ENCODE results near the gene RAI1.

RAI1 gene

DNA sequence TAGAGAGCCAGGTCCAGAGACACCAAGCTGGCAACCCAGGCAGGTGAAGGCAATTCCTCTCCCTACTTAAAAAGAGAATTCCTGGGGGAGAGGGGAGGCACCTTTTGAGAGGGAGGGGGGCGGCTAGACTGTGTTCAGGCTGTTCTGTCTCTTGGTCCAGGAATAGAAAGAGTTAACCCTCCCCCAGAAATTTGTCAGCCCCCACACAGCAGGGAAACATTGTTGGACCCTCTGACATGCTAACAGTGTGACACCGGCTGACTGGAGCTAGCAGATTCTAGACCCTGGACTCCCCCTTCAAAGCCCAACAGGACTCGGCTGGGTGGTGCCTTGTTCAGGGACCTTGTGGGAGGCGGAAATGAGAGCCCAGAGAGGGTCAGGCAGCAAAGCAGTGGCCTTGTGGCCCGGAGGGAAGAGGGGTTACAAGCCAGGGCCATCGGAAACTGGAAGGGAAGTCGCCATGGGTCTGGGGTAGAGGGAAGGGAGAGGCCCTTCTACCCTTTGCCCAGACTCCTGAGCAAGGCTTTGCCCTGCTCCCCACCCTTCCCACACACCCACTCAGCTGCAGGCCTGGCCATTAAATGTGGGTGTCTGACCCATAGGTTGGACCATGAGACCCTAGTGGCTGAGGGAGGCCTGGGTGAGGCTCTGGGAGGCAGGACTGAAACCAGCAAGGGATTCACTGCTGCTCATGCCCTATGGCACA lies 44.6 kb downstream of the RAI1 start (continued):
- TF ChIP-seq ZNF664 (tag by site-specific recombination; IDR thresholded peaks at IDR 0.05) = no peak

DNA sequence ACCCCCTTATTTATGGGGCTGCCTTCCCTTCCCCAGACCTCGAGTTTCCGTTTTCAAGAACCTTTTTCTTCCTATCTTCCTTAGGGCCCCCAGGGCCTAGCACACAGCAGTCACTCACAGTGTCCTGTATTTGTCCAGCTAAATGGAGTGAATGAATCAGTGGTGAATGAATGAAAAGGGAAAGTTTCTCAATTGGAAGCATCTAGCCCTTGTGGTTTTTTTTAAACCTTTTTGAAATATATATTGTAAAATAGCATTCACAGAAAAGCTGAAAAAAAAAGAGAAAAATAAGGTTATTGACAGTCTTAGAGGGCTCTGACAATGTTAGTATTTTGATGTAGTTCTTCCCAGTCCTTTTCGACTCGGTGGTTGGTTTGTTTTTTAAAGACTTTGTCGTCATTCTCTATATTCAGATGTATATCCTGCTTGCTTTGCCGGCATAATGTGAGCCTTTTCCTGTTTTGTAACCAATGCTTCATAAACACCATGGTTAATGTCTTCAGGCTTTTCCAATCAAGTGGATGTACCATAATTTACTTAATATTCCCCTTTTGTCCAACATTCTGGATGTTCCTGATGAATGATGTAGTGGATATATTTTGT lies 45.3 kb downstream of the RAI1 start:
- Histone ChIP-seq H3K4me1 (ENCODE audit: control insufficient read depth, insufficient read depth, low read length) (peaks cover 12% of the 10 kb centered on the region), H3K36me3 (ENCODE audit: control insufficient read depth in 2 of 2, insufficient read depth in 1 of 2, low read length in 2 of 2) (peaks cover 0 to 18% of the 10 kb centered on the region in 2 experiments; a peak in 2 of 3 replicates)
- CTCF ChIA-PET = interaction anchor here (1.3 to 1.4 kb wide), 2 partner anchors 23 to 47 kb away, joined by 3 to 4 read pairs; no protein-coding TSS in a partner anchor

DNA sequence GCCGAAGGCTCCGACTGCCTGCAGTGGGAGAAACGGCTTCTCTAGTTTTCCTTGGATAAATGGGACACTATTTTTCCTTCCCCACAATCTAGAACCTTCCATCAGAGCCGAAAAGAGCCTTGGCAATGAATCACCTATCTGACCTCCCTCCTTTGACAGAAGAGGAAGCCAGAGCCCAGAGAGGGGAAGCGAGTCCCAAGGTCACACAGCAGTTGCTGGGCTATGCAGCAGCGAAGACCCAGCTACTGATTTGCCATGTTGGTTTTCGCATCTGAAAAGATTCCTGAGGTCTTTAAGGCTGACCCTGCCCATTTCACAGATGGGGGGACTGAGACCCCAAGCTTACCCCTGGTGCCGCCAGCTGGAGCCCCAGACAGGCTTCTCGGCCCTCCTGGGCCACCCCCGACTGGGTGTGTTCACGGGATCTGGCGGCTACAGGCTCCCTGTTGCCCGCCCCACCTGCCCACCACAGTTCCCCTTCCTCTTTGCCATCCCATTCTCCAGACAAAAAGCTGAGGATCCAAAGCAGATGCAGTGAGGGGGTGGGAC lies 45.9 kb downstream of the RAI1 start:
- Histone ChIP-seq H3K4me3 (ENCODE audit: low read depth, low read length) (no peak overlapping the region), H3K27ac (ENCODE audit: extremely low read depth, low read depth, low read length) (no peak overlapping the region), H3K36me3 (ENCODE audit: control insufficient read depth in 2 of 2, insufficient read depth in 1 of 2, low read length in 2 of 2) (peaks cover 0 to 22% of the 10 kb centered on the region in 2 experiments; a peak in 2 of 3 replicates), H3K4me1 (ENCODE audit: control insufficient read depth, insufficient read depth, low read length) (peaks cover 12% of the 10 kb centered on the region), H3K9me3 (ENCODE audit: control insufficient read depth, insufficient read depth, low read depth, low read length) (no peaks in the 10 kb centered on the region)
- ChIA-PET CTCF (interaction anchor here (0.6 to 1.3 kb wide), 2 partner anchors 13 to 48 kb away, joined by 3 read pairs; no protein-coding TSS in a partner anchor), POLR2A (no interaction called here)
- TF ChIP-seq KLF9 (tag by site-specific recombination; IDR thresholded peaks at IDR 0.05; ENCODE audit: low read depth) = no peak

More for the DNA sequence above, 45.3 kb downstream of the RAI1 start:
- Histone ChIP-seq H3K4me3 (ENCODE audit: low read depth, low read length) (no peak overlapping the region), H3K27ac (ENCODE audit: extremely low read depth, low read depth, low read length) (no peak overlapping the region), H3K9me3 (ENCODE audit: control insufficient read depth, insufficient read depth, low read depth, low read length) (no peaks in the 10 kb centered on the region)
- POLR2A ChIA-PET = no interaction called here
- TF ChIP-seq KLF9 (tag by site-specific recombination; IDR thresholded peaks at IDR 0.05; ENCODE audit: low read depth) = no peak
- TF ChIP-seq, protein P1, sequence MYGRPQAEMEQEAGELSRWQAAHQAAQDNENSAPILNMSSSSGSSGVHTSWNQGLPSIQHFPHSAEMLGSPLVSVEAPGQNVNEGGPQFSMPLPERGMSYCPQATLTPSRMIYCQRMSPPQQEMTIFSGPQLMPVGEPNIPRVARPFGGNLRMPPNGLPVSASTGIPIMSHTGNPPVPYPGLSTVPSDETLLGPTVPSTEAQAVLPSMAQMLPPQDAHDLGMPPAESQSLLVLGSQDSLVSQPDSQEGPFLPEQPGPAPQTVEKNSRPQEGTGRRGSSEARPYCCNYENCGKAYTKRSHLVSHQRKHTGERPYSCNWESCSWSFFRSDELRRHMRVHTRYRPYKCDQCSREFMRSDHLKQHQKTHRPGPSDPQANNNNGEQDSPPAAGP (tag by site-specific recombination; IDR thresholded peaks at IDR 0.05) = no peak
- TF ChIP-seq ZNF623 (tag by site-specific recombination; IDR thresholded peaks at IDR 0.05) = no peak
- no peak for TF ChIP-seq ZBTB7A (tag by site-specific recombination; IDR thresholded peaks at IDR 0.05; ENCODE audit: low read depth)
- TF ChIP-seq ZNF433 (tag by site-specific recombination; IDR thresholded peaks at IDR 0.05; ENCODE audit: low read depth) = no peak
- TF ChIP-seq, protein P2, sequence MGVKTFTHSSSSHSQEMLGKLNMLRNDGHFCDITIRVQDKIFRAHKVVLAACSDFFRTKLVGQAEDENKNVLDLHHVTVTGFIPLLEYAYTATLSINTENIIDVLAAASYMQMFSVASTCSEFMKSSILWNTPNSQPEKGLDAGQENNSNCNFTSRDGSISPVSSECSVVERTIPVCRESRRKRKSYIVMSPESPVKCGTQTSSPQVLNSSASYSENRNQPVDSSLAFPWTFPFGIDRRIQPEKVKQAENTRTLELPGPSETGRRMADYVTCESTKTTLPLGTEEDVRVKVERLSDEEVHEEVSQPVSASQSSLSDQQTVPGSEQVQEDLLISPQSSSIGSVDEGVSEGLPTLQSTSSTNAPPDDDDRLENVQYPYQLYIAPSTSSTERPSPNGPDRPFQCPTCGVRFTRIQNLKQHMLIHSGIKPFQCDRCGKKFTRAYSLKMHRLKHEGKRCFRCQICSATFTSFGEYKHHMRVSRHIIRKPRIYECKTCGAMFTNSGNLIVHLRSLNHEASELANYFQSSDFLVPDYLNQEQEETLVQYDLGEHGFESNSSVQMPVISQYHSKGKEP (tag by site-specific recombination; IDR thresholded peaks at IDR 0.05) = no peak
- TF ChIP-seq ZNF701 (tag by site-specific recombination; IDR thresholded peaks at IDR 0.05) = no peak
- TF ChIP-seq ZNF23 (tag by site-specific recombination; IDR thresholded peaks at IDR 0.05; ENCODE audit: borderline replicate concordance) = no peak
- no peak for TF ChIP-seq GLI4 (tag by site-specific recombination; IDR thresholded peaks at IDR 0.05)
- no peak for TF ChIP-seq ZNF248 (tag by site-specific recombination; IDR thresholded peaks at IDR 0.05)
- no peak for TF ChIP-seq ZNF37A (tag by site-specific recombination; IDR thresholded peaks at IDR 0.05)
- no peak for TF ChIP-seq ZNF837 (tag by site-specific recombination; IDR thresholded peaks at IDR 0.05)
- TF ChIP-seq, protein P3, sequence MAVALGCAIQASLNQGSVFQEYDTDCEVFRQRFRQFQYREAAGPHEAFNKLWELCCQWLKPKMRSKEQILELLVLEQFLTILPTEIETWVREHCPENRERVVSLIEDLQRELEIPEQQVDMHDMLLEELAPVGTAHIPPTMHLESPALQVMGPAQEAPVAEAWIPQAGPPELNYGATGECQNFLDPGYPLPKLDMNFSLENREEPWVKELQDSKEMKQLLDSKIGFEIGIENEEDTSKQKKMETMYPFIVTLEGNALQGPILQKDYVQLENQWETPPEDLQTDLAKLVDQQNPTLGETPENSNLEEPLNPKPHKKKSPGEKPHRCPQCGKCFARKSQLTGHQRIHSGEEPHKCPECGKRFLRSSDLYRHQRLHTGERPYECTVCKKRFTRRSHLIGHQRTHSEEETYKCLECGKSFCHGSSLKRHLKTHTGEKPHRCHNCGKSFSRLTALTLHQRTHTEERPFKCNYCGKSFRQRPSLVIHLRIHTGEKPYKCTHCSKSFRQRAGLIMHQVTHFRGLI (tag by site-specific recombination; IDR thresholded peaks at IDR 0.05) = no peak

All from HEK293 (cell line).